Body of pancreas (tissue), 4 donors: Measurements from ENCODE around the gene C8B. TPM values are rescaled to one million over a fixed set of nuclear protein-coding genes. Genes with fewer than 3 reads are reported as not detected.

Source experiments
- ATAC-seq: fragments of 150-250 bp; one replicate; pipeline ENCODE4 v1.9.1; 2016
- DNase-seq, 4 donors: peaks; one replicate each; pipeline ENCODE4 v3.0.0-alpha.2; 2019
- H3K27ac ChIP-seq, 4 donors: fragments of 200-600 bp; sonication (generic); 1 replicate in 3 of 4; 2 replicates in 1 of 4; pipeline versions ENCODE4 v1.5.1 to v1.6.1; 2016 to 2019; ENCODE audit warnings: mild to moderate bottlenecking in 1 of 4, mixed read lengths in 1 of 4, moderate library complexity in 1 of 4
- H3K27me3 ChIP-seq, 2 donors: fragments of 200-600 bp; sonication (generic); one replicate each; pipeline ENCODE4 v1.6.0; 2016; ENCODE audit warnings: mild to moderate bottlenecking in 1 of 2
- H3K36me3 ChIP-seq, 2 donors: fragments of 200-600 bp; sonication (generic); replicated peaks in 1 of 2; 2 replicates each; pipeline ENCODE4 v1.5.1; 2016; ENCODE audit warnings: low read depth in 2 of 2; ENCODE audit not compliant: insufficient read depth in 1 of 2
- H3K4me1 ChIP-seq: fragments of 200-600 bp; sonication (generic); one replicate; pipeline ENCODE4 v1.6.0; 2016
- H3K4me3 ChIP-seq, 2 donors: fragments of 200-600 bp; sonication (generic); 1 replicate in 1 of 2; 2 replicates in 1 of 2; pipeline ENCODE4 v1.5.1; 2016 to 2019
- H3K9me3 ChIP-seq, 3 donors: fragments of 200-600 bp; sonication (generic); 1 replicate in 2 of 3; 2 replicates in 1 of 3; pipeline ENCODE4 v1.5.1; 2016
- CTCF ChIP-seq, 7 experiments: fragments of 450-650 bp in 4 of 7; fragments of 200-600 bp in 3 of 7; sonication (generic) in 3 of 7; IDR thresholded peaks; one replicate each; pipeline ENCODE4 v1.5.1; 2016 to 2019; ENCODE audit warnings: antibody characterized with exemption in 7 of 7
- POLR2A ChIP-seq, 3 donors: fragments of 450-650 bp; IDR thresholded peaks; one replicate each; pipeline ENCODE4 v1.6.1; 2016; ENCODE audit warnings: antibody characterized with exemption in 3 of 3, mild to moderate bottlenecking in 2 of 3
- WGBS, 2 donors: methylation state at CpG; one replicate each; pipeline ENCODE4 v1.1.5; 2017; 5-methylcytosine and 5-hydroxymethylcytosine counted together
- intact Hi-C: fragments of 100-400 bp; cut with DNase I; formaldehyde crosslinking; loops from one replicate; pipeline ENCODE4 v1.15.1; 2023
- total RNA-seq, 2 donors: library from RNA; depleted of rRNA; stranded (reverse); fragments of >200 nt; gene quantifications; one replicate each; pipeline ENCODE4 v1.1.0, GENCODE V29; 2016

C8B gene
- total RNA-seq, 2 donors from 2014 or later, result not detected

- H3K27me3 ChIP-seq, result no peaks in the 10 kb centered on the region
- no peak for DNase-seq
- no peaks in the 10 kb centered on the region for H3K9me3 ChIP-seq
- H3K36me3 ChIP-seq, result no peaks in the 10 kb centered on the region
- peak; percentile 9 for ATAC-seq
- H3K4me1 ChIP-seq, result no peaks in the 10 kb centered on the region
- no peak overlapping the region for H3K4me3 ChIP-seq
- no peak for TF ChIP-seq CTCF (IDR thresholded peaks at IDR 0.05)
- TF ChIP-seq POLR2A (IDR thresholded peaks at IDR 0.05), result no peak
- no peak overlapping the region for H3K27ac ChIP-seq
- 86 to 87% methylated on average over 2 of the region's 2 CpGs for WGBS, 2 donors
- intact Hi-C loops, result no loop called here
Observed at GRCh38 chr1:56933161-56933560, 32.7 kb downstream of the C8B start.

- Histone ChIP-seq H3K36me3 (no peaks in the 10 kb centered on the region), H3K27ac (no peak overlapping the region), H3K4me3 (no peak overlapping the region), H3K27me3 (no peaks in the 10 kb centered on the region), H3K9me3 (no peaks in the 10 kb centered on the region), H3K4me1 (no peaks in the 10 kb centered on the region)
- ATAC-seq (no peak), DNase-seq (no peak)
- 66 to 75% methylated on average over 3 of the region's 3 CpGs for WGBS, 2 donors
- intact Hi-C loops, result no loop called here
- TF ChIP-seq POLR2A (IDR thresholded peaks at IDR 0.05) (no peak), CTCF (IDR thresholded peaks at IDR 0.05) (no peak)
Observed at GRCh38 chr1:56931686-56932085, 34.1 kb downstream of the C8B start.

GRCh38 chr1:56931211-56931610 lies 34.6 kb downstream of the C8B start:
- intact Hi-C loops, result no loop called here
- WGBS, 2 donors, result 62 to 72% methylated on average over 3 of the region's 3 CpGs
- no peaks in the 10 kb centered on the region for H3K36me3 ChIP-seq
- no peak for ATAC-seq
- H3K4me3 ChIP-seq, result no peak overlapping the region
- H3K27ac ChIP-seq, result no peak overlapping the region
- no peaks in the 10 kb centered on the region for H3K27me3 ChIP-seq
- H3K9me3 ChIP-seq, result no peaks in the 10 kb centered on the region
- no peaks in the 10 kb centered on the region for H3K4me1 ChIP-seq
- DNase-seq, result no peak
- no peak for TF ChIP-seq CTCF (IDR thresholded peaks at IDR 0.05)
- no peak for TF ChIP-seq POLR2A (IDR thresholded peaks at IDR 0.05)

GRCh38 chr1:56929492-56929891 lies 36.3 kb downstream of the C8B start:
- H3K9me3 ChIP-seq, result no peaks in the 10 kb centered on the region
- no peaks in the 10 kb centered on the region for H3K36me3 ChIP-seq
- 52 to 75% methylated on average over 2 of the region's 2 CpGs for WGBS, 2 donors
- intact Hi-C loops, result no loop called here
- H3K4me1 ChIP-seq, result no peaks in the 10 kb centered on the region
- ATAC-seq, result no peak
- no peak overlapping the region for H3K4me3 ChIP-seq
- TF ChIP-seq POLR2A (IDR thresholded peaks at IDR 0.05), result no peak
- no peak for TF ChIP-seq CTCF (IDR thresholded peaks at IDR 0.05)
- no peak for DNase-seq
- H3K27me3 ChIP-seq, result no peaks in the 10 kb centered on the region
- H3K27ac ChIP-seq, result no peak overlapping the region

- TF ChIP-seq POLR2A (IDR thresholded peaks at IDR 0.05), result no peak
- no peak for TF ChIP-seq CTCF (IDR thresholded peaks at IDR 0.05)
- ATAC-seq, result no peak
- intact Hi-C loops, result no loop called here
- WGBS, 2 donors, result 87 to 99% methylated on average over 3 of the region's 3 CpGs
- no peaks in the 10 kb centered on the region for H3K4me1 ChIP-seq
- no peak for DNase-seq
- H3K4me3 ChIP-seq, result no peak overlapping the region
- no peaks in the 10 kb centered on the region for H3K9me3 ChIP-seq
- H3K27ac ChIP-seq, result no peak overlapping the region
- no peaks in the 10 kb centered on the region for H3K27me3 ChIP-seq
- H3K36me3 ChIP-seq, result no peaks in the 10 kb centered on the region
Observed at GRCh38 chr1:56927986-56928385, 37.8 kb downstream of the C8B start.
